ENCODE measurements around the gene C5AR1. TPM values are rescaled to one million over a fixed set of nuclear protein-coding genes. Genes with fewer than 3 reads are reported as not detected.

The C5AR1 gene
- total RNA-seq, 4 donors from 2014 or later: 8.5 to 90.8 (median 22.0) TPM

- TF ChIP-seq CTCF (IDR thresholded peaks at IDR 0.05; ENCODE audit: low read depth): no peak
These were observed 33.6 kb downstream of the C5AR1 start for GRCh38 chr19:47343194-47343802.

- TF ChIP-seq CTCF (IDR thresholded peaks at IDR 0.05; ENCODE audit: low read depth): no peak
These were observed 34.8 kb downstream of the C5AR1 start for GRCh38 chr19:47344425-47344824.

GRCh38 chr19:47348819-47349795, 39.4 kb downstream of the C5AR1 start, which contains the start of gene DHX34:
TSS of gene DHX34 (plus strand) at chr19:47349315. CDS start at chr19:47353031, 3,716 bp downstream.
- no peak for TF ChIP-seq CTCF (IDR thresholded peaks at IDR 0.05; ENCODE audit: low read depth)

- no peak for TF ChIP-seq CTCF (IDR thresholded peaks at IDR 0.05; ENCODE audit: low read depth)
These were observed 41.0 kb downstream of the C5AR1 start for GRCh38 chr19:47350630-47351029.

- TF ChIP-seq CTCF (IDR thresholded peaks at IDR 0.05; ENCODE audit: low read depth): no peak
These were observed 41.9 kb downstream of the C5AR1 start for GRCh38 chr19:47351548-47351947.

- no peak for TF ChIP-seq CTCF (IDR thresholded peaks at IDR 0.05; ENCODE audit: low read depth)
These were observed 42.4 kb downstream of the C5AR1 start for GRCh38 chr19:47352095-47352494.

GRCh38 chr19:47353307-47353712, 43.6 kb downstream of the C5AR1 start:
- TF ChIP-seq CTCF (IDR thresholded peaks at IDR 0.05; ENCODE audit: low read depth): no peak

Measured in subcutaneous adipose tissue (tissue), 4 donors.